HG03575 (cell line): ENCODE data around the gene ACBD3.

Source experiments
- ATAC-seq: cut with Tn5 transposase; IDR thresholded peaks from one replicate; pipeline ENCODE4 v1.9.1; 2021; ENCODE audit not compliant: unreplicated experiment, insufficient number of reproducible peaks, low FRiP score; ENCODE audit errors: extremely low read depth

Gene ACBD3

GRCh38 chr1:226121049-226121586 is 65.4 kb downstream of the ACBD3 start:
- no peak for ATAC-seq

GRCh38 chr1:226120398-226120797 is 66.1 kb downstream of the ACBD3 start:
- no peak for ATAC-seq

DNA sequence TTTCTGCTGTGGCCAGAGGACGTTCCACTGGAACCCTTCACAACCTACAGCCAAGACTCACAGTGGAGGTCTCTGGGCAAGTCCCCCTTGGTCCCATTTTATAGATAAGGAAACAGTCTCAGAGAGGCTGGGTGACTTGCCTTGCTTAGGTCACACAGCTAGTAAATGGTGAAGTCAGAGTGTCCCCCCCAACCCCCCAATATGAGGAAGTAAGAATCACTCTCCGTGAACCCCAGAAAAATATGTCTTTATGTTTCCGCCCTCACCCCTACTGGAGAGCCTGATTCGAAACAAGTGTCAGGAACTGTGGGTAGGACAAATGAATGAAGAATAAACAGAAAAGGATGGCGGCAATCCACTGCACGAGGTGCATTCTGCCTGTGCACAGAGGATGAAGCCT is 67.4 kb downstream of the ACBD3 start:
- no peak for ATAC-seq

GRCh38 chr1:226118357-226118756 is 68.2 kb downstream of the ACBD3 start:
- ATAC-seq = no peak

- no peak for ATAC-seq
These were observed 69.2 kb downstream of the ACBD3 start for GRCh38 chr1:226117330-226117729.

DNA sequence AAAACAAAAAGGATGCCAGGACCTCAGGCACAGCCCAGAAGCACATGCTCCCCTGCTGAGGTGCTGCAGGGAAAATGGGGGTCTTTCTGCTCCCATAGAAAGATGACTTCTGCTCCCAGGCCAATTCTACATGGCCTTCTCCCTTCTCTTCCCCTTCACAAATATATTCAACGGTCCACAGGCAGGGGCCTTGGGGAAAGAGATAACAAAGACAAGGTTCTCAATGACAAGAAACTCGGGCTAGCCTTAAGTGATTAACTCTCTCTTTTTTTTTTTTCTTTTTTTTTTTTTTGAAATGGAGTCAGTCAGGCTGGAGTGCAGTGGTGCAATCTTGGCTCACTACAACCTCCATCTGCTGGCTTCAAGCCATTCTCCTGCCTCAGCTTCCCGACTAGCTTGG is 69.9 kb downstream of the ACBD3 start:
- no peak for ATAC-seq

DNA sequence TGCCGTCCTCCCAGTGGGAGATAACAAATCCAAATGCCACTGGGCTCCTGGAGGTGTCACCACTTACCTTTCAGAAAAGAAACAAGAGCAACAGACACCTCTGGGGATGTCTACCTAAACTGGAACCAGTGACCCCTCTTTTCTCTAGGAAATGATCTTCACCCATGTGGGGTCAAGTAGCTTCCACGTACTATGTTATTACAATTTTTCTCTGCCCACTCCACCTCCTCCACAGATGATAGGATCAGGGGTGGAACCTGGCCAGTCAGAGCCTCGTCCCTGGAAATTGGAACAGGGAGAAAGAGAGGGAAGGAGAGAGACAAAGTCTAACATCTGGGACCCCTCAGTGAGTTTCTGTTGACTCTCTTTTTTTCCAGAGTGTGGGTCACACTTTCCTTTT is 73.9 kb downstream of the ACBD3 start:
- no peak for ATAC-seq

- ATAC-seq = no peak
These were observed 74.7 kb downstream of the ACBD3 start for GRCh38 chr1:226111883-226112261.

- no peak for ATAC-seq
These were observed 75.3 kb downstream of the ACBD3 start for GRCh38 chr1:226111098-226111882.

GRCh38 chr1:226110249-226111097 is 76.1 kb downstream of the ACBD3 start:
- ATAC-seq = no peak

DNA sequence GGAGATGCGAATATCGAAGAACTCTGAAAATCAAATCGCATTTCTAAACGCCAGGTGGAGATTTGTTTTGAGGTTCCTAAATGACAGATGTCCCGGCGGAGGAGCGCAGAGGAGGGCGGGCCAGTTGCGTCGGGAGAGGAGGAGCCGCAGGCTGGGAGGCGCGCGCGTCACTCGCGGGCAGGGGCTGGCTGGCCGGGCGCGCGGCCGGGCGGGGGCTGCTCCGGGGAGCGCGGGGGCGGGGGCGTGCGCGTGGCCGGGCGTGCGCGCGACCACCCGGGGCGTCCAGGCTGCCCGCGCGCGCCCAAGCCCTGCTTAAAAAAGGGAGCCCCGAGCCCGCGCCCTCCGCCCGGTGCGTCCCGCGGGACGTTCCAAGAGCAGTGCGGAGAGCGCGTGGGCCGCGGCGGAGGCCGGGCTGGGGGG is 76.7 kb downstream of the ACBD3 start:
- no peak for ATAC-seq

DNA sequence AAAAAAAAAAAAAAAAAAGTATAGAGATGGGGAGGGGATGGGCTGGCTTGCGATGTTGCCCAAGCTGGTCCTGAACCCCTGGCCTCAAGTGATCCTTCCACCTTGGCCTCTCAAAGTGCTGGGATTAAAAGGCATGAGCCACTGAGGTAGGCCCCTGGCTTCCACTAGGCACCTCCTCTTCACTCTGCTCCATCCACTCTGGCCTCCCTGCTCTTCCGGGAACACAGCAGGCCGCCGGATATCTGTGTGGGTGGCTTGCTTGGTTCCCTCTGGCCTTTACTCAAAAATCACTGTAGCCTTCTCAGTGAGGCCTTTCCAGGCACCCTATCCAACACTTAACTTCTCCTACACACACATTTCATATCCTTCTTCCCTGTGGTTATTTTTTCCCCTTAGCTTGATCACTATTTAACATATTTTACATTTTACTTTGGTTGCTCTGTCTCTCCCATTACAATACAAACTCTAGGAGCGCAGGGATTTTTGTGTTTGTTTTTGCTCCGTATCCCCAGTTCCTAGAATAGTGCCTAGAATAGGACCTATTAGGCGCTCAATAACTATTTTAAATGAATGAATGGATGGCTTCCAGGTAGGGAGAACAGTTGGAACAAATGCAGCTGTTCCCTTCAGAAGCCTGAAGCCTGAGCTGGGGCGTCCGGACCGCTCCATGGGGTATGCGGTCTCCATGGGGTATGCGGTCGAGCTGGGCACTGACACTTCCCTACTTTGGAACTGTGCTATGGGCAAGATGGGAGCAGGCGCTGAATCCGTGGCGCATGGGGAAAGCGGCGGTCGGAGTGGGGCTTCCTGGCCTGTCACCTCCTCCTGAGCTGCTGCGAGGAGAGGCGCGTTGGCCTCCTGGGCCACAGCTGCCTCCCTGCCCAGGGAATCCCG is 77.4 kb downstream of the ACBD3 start:
- no peak for ATAC-seq

DNA sequence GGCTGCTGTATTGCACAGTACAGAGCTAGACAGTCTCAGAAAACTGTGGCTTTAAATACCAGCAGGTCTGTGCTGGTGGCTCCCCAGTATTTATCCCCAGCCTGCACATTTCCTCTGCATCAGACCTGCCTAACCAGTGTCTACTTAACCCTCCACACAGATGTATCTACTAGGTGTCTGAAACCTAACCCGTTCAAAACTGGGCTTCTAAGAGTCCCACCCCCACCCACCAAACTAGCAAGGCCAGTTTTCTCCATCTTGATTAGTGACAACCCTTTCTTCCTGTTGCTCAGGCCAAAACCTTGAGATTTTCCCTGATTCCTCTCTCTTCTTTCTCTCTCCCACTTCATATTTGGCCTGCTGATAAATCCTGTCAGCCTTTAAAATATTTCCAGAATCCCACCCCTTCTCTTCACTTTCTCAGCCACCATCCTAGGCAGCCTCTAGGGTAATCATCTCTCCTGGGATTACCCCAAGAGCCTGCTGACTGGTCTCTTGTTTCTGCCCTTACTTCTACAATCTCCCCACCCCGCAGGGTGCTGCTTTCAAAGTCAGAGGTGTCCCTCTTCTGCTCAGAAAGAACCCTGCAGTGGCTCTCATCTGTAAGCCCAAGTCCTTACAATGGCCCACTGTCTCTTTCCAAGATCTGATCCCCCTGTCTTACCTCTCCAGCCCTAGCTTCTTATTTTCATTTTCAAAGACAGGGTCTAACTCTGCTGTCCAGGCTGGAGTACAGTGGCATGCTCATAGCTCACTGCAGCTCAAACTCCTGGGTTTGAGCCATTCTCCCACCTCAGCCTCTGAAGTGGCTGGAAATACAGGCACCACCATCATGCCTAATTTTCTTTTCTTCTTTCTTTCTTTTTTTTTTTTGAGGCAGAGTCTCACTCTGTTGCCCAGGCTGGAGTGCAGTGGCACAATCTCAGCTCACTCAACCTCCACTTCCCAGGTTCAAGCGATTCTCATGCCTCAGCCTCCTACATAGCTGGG is 78.8 kb downstream of the ACBD3 start:
- no peak for ATAC-seq

DNA sequence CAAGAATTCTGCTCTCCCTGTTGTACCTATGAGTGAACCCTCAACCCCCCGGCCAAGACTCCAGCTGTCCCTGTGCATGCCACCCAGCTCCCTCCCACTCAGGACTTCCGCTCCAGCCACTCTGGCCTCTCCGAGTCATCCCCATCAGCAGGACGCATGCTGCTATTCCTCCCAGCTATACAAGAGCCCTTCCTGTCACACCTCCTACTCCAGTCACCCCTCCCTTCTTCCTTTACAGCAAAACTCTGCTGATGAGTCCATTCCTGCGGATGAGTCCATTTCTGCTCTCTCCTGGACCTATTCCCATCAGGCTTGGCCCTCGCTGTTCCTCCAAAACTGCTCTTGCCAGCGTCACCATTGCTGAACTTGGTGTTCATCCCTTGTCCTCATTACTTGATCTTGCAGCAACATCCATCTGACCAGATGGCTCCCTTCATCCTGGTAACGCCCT is 81.8 kb downstream of the ACBD3 start:
- no peak for ATAC-seq

DNA sequence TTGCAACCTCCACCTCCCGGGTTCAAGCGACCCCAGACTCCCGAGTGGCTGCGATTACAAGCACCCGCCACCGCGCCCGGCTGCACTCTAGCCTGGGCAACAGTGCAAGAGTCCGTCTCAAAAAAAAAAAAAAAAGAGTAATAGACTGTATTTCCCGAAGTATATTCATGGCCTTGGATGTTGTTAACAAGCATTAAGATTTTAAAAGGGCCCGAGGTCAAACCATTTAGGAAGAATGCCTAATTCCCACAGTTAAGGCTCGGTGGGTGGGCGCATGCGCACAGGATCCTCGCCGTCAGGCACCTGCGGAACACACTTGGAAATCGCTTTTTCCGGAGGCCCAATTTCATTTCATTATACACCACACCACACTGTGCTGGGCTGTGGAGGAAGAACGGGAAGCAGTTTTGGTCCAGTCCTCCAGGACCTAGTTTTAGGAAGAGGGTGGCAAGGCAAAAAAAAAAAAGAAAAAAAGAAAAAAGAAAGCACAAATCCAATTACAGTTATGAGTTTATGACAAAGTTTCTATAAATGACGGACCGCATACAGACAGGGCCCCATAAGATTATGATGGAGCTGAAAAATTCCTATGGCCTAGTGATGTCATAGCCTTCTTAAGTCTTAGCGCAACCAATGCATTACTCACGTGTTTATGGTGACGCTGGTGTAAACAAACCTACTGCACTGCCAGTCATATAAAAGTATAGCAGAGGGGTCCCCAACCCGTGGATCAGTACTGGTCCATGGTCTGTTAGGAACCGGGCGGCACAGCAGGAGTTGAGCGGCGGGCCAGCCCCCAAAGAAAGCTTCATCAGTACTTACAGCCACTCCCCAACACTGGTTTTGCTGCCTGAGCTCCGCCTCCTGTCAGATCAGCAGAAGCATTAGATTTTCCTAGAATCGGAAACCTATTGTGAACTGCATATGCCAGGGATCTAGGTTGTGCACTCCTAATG is 85.8 kb downstream of the ACBD3 start:
- ATAC-seq = no peak

GRCh38 chr1:226098870-226099835 is 87.4 kb downstream of the ACBD3 start:
- no peak for ATAC-seq
